GM21786 (cell line): ENCODE results near the gene CCL21.

Experiments
- ATAC-seq: cut with Tn5 transposase; IDR thresholded peaks from one replicate; pipeline ENCODE4 v1.9.1; 2021; ENCODE audit not compliant: unreplicated experiment

Gene CCL21

GRCh38 chr9:34709196-34709978 is 549 bp downstream of the CCL21 start:
- ATAC-seq: no peak

GRCh38 chr9:34707130-34707529 is 2.8 kb downstream of the CCL21 start:
- no peak for ATAC-seq

GRCh38 chr9:34701769-34702736 is 7.9 kb downstream of the CCL21 start:
- ATAC-seq: peak; percentile 84

DNA sequence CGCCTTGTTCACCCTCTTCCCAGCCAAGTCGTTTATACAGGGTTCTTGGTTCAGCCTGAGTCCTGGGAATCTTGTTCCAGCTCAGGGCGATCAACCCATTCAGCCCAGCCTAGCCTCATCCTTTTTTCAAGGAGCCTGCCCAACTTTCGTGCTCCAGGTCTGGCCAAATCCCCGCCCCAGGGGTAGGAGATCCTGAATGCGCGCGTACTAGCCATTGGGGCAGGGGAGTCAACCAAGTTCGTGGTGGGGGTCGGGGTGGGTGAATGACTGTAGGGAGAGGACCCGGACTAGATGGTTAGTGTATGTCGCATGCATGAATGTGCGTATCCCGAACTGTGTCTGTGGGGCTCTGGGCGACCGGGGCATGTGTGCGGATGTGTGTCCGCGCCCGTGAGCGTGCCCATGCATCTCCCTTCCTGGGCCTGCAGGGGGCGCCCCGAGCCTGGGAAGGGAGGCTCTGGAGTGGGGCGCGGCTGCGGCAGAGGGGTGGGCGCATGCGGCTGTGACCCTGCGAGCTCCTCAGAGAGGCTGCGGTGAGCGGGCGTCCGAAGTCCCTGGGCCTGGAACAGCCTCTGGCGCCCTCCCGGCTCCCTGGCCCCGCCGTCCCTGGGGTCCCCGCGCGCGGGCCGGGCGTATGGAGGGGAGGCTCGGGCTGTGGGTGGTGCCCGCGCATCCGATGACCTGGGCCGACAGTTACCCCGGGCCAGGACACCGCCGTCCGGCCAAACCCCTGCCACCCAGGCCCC is 8.7 kb downstream of the CCL21 start:
- peak; percentile 40 for ATAC-seq

DNA sequence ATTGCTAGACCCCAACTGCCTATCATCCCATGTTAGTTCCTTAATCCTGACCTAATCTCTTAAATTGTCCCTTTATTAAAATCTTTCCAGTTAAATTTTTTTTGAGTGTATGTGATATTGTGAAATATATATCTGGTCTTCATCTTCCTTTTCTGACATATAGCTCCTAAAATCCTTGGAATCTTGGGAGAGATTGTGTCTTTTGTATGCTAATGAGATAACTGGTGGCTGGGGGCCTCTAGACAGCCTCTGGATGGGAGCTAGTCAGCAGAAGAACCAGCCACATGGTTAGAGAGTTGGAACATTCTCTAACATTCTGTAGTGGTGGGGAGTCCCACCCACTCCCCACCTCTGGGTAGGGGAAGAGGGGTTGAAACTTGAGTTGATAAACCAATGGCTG is 15.1 kb downstream of the CCL21 start:
- ATAC-seq: no peak

DNA sequence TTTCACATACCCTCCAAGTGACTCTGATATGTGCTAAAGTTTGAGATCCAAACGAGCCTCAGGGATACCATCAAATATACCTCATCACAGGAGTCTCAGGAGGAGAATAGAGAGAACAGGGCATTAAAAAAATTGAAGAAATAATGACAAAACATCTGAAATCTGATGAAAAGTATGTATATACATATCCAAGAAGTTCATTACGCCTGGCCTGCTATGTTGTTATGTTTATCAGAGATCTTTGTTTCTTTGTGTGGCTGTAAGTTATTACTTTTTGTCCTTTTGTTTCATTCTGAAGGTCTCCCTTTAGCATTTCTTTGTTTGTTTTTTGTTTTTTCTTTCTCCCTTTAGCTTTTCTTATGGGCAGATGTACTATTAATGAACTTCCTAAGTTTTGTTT is 16.4 kb downstream of the CCL21 start:
- no peak for ATAC-seq

- no peak for ATAC-seq
These were observed 18.0 kb downstream of the CCL21 start for GRCh38 chr9:34691936-34692315.

DNA sequence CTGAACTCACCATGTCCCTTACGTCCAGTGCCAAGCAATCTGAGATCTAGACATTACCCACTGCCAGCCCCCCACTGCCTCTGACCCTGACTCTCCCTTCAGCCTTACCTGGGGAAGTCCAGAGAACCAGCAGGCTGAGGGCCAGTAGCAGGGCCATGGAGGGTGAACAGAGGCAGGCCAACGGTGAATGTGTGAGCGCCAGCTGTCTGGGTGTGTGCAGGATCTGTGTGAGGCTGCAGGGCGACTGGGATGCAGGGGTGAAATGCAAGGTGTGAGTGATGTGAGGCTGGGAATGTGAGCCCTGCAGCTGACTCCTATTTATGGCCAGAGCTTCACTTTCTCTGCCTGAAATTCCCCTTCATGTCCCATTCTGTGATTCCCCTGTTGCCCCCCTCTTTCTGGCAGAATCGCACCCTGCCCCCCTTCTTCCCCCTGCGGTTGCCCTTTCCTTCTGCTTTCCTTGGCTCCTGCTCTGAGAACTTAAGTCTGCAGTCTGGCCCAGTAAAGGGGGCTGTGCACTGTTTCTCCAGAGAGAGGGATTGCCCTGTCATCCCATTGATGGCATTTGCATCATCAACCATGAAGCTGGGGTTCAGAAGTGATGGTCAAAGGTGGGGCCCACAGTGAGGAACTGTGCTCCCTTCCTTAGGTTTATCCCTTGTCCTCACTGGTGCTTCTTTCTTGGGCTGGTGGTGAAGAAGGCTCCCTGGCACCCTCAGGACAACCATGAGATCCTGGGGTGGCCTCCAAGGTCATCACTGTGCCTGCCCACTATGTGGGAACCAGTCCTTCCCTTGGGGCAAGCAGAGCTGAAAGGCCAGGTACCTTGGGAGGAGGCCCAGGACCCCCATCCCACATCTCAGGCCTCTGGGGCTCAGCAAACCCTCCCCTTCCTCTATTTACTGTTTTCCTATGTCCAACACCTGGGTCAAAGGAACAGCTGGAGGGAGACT is 18.7 kb downstream of the CCL21 start, which contains the start of gene CCL19:
Gene CCL19, minus strand, starts transcription at position 294 of the 953 bp plus-strand sequence. Its CDS starts 137 bp downstream, at position 157.
- no peak for ATAC-seq

GRCh38 chr9:34689512-34689911 is 20.4 kb downstream of the CCL21 start:
- ATAC-seq: no peak

- no peak for ATAC-seq
These were observed 20.8 kb downstream of the CCL21 start for GRCh38 chr9:34689116-34689470.

- no peak for ATAC-seq
These were observed 21.4 kb downstream of the CCL21 start for GRCh38 chr9:34688329-34689115.

DNA sequence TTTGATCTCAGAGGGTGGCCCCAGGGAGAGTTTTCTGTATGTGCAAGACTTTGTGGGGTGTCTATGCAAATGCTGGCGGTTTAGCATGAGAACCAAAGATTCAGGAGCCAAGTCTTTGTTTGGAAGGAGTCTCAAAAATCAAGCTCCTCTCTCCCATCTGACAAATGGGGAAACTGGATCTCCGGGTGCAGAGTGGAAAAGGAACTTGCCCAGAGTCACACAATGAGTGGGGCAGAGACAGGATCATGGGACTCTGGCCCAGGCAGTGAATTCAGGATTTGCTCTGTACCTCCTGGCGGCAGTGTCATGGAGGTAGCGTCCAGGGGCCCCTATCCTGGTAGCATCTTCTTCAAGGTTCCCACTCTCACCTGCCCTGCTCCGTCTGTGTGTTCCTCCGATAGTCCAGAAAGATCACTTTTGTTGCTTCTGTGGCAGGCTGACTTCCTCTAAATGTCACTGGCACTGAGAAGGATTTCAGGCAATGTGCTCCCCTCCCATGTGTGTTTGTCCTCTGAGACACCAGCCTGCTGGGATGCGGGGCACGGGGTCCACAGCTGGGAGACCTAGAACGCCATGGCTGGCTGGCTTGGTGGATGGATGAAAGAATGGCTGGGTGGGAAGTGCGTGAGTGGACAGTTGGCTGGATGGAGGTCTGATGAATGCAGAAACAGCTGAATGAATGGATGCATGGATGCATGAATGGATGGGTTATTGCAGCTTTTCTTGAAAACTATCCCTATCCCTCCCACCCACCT is 22.5 kb downstream of the CCL21 start:
- ATAC-seq: no peak

GRCh38 chr9:34686732-34687131 is 23.2 kb downstream of the CCL21 start:
- ATAC-seq: no peak

DNA sequence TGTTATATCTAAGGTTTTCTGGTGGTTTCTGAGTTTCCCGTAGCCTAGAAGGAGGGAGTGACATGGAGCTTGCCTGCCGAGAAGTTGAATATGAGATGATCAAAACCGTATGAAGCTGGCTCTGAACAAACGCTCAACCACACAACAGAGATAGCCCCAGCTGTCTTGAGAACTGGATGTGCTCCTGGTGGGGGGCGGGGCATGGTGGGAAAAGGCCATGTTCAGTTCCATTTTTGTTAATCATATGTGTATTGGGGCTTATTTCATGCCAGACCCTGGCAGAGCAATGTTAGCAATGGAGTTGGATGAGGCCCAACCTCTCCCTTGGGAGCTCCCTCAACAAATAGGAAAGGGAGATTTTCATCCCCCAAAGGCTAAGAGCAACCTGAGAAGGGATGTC is 23.7 kb downstream of the CCL21 start:
- ATAC-seq: no peak

DNA sequence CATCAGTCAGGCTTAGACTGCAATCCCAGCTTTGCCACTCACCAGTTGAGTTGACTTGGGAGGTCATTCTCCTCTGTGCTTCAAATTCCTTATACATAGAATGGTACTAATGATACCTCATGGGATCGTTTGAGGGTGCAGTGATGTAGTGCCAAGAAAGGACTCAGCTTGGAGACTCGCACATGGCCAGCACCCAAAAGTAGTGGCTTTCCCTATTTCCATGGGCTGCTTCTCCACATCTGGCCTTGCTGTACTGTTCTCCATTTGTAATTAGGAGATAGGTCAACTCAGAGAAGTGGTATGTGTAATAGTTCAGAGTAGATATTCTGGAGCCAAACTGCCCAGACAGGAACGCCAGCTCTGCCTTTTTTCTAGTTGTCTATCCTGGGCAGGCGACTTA is 24.3 kb downstream of the CCL21 start:
- no peak for ATAC-seq

- ATAC-seq: no peak
These were observed 25.1 kb downstream of the CCL21 start for GRCh38 chr9:34684816-34685215.

DNA sequence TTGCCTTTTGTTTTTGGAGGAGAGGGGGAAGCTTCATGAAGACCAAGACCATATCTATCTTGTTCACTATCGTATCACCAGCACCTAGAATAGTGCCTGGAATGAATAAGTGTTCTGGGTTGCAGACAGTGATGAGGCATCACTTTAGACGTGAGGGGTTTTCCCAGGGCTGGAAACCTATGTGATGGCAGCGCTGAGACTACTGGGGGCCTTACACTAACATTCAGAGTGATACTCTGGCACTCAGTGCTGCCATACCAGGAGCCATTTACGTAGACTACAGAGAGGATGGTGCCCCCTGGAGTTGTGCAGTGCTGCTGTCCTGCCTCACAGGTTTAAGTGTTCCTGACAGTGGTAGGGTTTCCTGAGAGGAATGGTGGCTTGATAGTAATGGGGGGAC is 25.8 kb downstream of the CCL21 start:
- no peak for ATAC-seq

- no peak for ATAC-seq
These were observed 34.1 kb downstream of the CCL21 start for GRCh38 chr9:34675869-34676268.
